ENCODE measurements around the gene C1GALT1C1L.

Gene C1GALT1C1L

DNA sequence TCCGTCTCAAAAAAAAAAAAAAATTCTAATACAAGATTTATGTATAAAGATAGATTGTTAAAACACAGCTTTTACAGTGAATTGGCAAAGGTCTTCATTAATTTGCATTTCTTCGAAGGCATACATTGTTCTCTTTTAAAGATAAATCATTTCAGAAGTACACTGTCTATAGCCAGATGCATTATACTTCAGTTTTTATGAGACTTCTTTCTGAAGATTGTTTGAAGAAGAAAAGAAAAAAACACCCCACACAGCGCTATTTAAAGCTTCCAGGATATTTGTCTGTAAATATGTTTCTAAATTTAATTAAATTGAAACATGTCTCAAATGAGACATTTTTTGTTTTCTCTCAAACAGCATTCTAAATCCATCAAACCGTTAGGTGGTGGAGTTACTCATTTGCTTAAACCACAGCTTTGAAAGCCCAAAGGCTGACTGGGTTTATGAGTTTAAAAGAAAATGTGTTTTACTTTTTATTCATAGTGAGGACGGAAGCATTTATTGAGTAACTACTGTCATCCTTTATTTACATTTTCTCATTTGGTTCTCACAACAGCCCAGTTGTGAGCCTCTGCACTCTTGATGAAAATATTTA is 42.4 kb upstream of the C1GALT1C1L start:
- no peak overlapping the region for H3K27ac ChIP-seq (ENCODE audit: low read length)
- H3K4me2 ChIP-seq (ENCODE audit: low read depth, low read length): no peak overlapping the region

DNA sequence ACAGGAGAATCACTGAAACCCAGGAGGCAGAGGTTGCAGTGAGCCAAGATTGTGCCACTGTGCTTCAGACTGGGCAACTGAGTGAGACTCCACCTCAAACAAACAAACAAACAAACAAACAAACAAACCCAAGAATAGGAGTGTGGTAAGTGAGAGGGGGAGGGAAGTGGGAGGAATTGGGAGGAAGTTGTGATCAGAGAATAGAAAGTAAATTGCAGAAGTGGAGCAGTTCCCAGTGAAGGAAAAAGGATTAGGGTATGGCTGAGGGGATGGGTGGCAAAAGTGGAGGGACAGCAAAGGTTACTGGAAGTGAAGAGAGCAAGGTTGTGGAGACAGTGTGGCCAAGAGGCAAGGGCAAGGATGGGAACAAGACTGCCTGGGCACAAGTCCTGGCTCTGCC is 41.1 kb upstream of the C1GALT1C1L start:
- Histone ChIP-seq H3K9me2 (replicated peaks; ENCODE audit: insufficient read depth, low read length) (no peaks in the 10 kb centered on the region), H3K79me2 (ENCODE audit: low read length) (no peaks in the 10 kb centered on the region), H4K20me1 (ENCODE audit: insufficient read depth, low read length) (no peaks in the 10 kb centered on the region; the same call in 1 of the 2 replicates), H3K36me3 (replicated peaks; ENCODE audit: insufficient read depth, low read length) (no peaks in the 10 kb centered on the region), H3K27ac (ENCODE audit: low read length) (no peak overlapping the region), H3K4me2 (ENCODE audit: low read depth, low read length) (no peak overlapping the region), H2AFZ (ENCODE audit: low read length) (no peak overlapping the region), H3K4me1 (ENCODE audit: low read length) (no peaks in the 10 kb centered on the region), H3F3A (ENCODE audit: insufficient read depth, low read length) (no peaks in the 10 kb centered on the region), H3K9me3 (replicated peaks; ENCODE audit: insufficient read depth, low read length) (no peaks in the 10 kb centered on the region), H3K27me3 (replicated peaks; ENCODE audit: insufficient read depth, low read length) (no peaks in the 10 kb centered on the region), H3K9ac (ENCODE audit: low read length) (no peak overlapping the region), H3K4me3 (ENCODE audit: low read length) (no peak overlapping the region)
- TF ChIP-seq EZH2 (optimal IDR thresholded peaks at IDR 0.05; ENCODE audit: low read depth, low read length) (no peak), EZH2phosphoT487 (IDR thresholded peaks at IDR 0.05; ENCODE audit: low read length) (no peak)
- TF ChIP-seq, protein P1, sequence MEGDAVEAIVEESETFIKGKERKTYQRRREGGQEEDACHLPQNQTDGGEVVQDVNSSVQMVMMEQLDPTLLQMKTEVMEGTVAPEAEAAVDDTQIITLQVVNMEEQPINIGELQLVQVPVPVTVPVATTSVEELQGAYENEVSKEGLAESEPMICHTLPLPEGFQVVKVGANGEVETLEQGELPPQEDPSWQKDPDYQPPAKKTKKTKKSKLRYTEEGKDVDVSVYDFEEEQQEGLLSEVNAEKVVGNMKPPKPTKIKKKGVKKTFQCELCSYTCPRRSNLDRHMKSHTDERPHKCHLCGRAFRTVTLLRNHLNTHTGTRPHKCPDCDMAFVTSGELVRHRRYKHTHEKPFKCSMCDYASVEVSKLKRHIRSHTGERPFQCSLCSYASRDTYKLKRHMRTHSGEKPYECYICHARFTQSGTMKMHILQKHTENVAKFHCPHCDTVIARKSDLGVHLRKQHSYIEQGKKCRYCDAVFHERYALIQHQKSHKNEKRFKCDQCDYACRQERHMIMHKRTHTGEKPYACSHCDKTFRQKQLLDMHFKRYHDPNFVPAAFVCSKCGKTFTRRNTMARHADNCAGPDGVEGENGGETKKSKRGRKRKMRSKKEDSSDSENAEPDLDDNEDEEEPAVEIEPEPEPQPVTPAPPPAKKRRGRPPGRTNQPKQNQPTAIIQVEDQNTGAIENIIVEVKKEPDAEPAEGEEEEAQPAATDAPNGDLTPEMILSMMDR (IDR thresholded peaks at IDR 0.05; ENCODE audit: low read length): no peak
- DNase-seq: no peak

More for the DNA sequence above, 42.4 kb upstream of the C1GALT1C1L start:
- H2AFZ ChIP-seq (ENCODE audit: low read length): no peak overlapping the region
- H3K9me2 ChIP-seq (replicated peaks; ENCODE audit: insufficient read depth, low read length): no peaks in the 10 kb centered on the region
- no peak for DNase-seq
- H3K9me3 ChIP-seq (replicated peaks; ENCODE audit: insufficient read depth, low read length): no peaks in the 10 kb centered on the region
- H3K27me3 ChIP-seq (replicated peaks; ENCODE audit: insufficient read depth, low read length): no peaks in the 10 kb centered on the region
- no peaks in the 10 kb centered on the region for H3K36me3 ChIP-seq (replicated peaks; ENCODE audit: insufficient read depth, low read length)
- no peaks in the 10 kb centered on the region for H3F3A ChIP-seq (ENCODE audit: insufficient read depth, low read length)
- H4K20me1 ChIP-seq (ENCODE audit: insufficient read depth, low read length): no peaks in the 10 kb centered on the region; the same call in 1 of the 2 replicates
- TF ChIP-seq, protein P1 (IDR thresholded peaks at IDR 0.05; ENCODE audit: low read length): no peak
- TF ChIP-seq EZH2 (optimal IDR thresholded peaks at IDR 0.05; ENCODE audit: low read depth, low read length): no peak
- TF ChIP-seq EZH2phosphoT487 (IDR thresholded peaks at IDR 0.05; ENCODE audit: low read length): no peak
- H3K9ac ChIP-seq (ENCODE audit: low read length): no peak overlapping the region
- H3K79me2 ChIP-seq (ENCODE audit: low read length): no peaks in the 10 kb centered on the region
- H3K4me1 ChIP-seq (ENCODE audit: low read length): no peaks in the 10 kb centered on the region
- no peak overlapping the region for H3K4me3 ChIP-seq (ENCODE audit: low read length)

DNA sequence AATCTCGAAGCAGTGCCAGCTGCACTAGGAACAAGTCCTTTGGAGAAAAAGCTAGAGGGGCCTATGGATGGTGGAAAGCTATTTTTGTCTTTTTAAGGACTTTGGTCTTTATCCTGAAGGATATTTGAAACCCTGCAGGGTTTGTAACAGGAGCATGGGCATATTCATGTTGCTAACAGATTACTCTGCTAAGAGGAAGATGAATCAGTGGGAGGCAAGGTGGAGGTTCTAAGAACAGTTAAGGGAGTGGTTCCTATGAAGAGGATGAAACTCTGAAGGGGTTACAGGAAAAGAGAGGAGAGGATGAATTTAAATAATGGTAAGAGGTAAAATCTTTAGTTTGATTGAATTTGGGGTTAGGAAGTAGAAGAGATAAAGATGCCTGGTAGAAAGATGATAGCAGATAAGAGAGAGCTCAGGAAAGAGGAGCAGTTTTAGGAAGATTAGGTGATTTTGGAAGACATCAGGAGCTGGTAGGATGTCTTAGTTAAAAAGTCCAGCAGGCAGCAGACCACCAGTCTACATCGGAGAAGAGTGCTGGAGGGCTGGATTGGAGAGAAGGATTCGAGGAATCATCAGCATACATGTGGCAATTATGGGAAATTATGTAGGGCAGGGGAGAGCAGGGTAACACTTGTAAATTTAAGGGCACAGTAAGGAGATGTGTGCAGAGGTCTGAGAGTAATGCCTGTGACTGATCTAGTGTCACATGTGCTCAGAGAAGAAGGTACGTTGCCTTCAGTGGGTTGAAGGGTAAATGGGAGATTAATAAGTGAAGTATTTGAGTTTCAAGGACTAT is 39.3 kb upstream of the C1GALT1C1L start:
- no peaks in the 10 kb centered on the region for H3F3A ChIP-seq (ENCODE audit: insufficient read depth, low read length)
- no peaks in the 10 kb centered on the region for H3K9me2 ChIP-seq (replicated peaks; ENCODE audit: insufficient read depth, low read length)
- no peak overlapping the region for H3K27ac ChIP-seq (ENCODE audit: low read length)
- H3K4me2 ChIP-seq (ENCODE audit: low read depth, low read length): no peak overlapping the region
- no peak overlapping the region for H2AFZ ChIP-seq (ENCODE audit: low read length)
- H3K9me3 ChIP-seq (replicated peaks; ENCODE audit: insufficient read depth, low read length): no peaks in the 10 kb centered on the region
- H3K4me3 ChIP-seq (ENCODE audit: low read length): no peak overlapping the region
- no peak overlapping the region for H3K9ac ChIP-seq (ENCODE audit: low read length)
- no peaks in the 10 kb centered on the region for H3K4me1 ChIP-seq (ENCODE audit: low read length)
- no peaks in the 10 kb centered on the region for H3K27me3 ChIP-seq (replicated peaks; ENCODE audit: insufficient read depth, low read length)
- no peak for TF ChIP-seq EZH2phosphoT487 (IDR thresholded peaks at IDR 0.05; ENCODE audit: low read length)
- TF ChIP-seq, protein P1 (IDR thresholded peaks at IDR 0.05; ENCODE audit: low read length): no peak
- no peak for TF ChIP-seq EZH2 (optimal IDR thresholded peaks at IDR 0.05; ENCODE audit: low read depth, low read length)
- no peaks in the 10 kb centered on the region for H3K36me3 ChIP-seq (replicated peaks; ENCODE audit: insufficient read depth, low read length)
- no peaks in the 10 kb centered on the region; the same call in 1 of the 2 replicates for H4K20me1 ChIP-seq (ENCODE audit: insufficient read depth, low read length)
- no peak for DNase-seq
- no peaks in the 10 kb centered on the region for H3K79me2 ChIP-seq (ENCODE audit: low read length)
